H1 (cell line): ENCODE measurements around the gene SNX32. TPM values are rescaled to one million over a fixed set of nuclear protein-coding genes. Genes with fewer than 3 reads are reported as not detected.

Experiments used
- CTCF ChIA-PET: fragments of 300-600 bp; sonication (Branson Sonifier 250); formaldehyde crosslinking; loops from one replicate; lab custom pipeline; 2021; ENCODE audit not compliant: partially characterized antibody; lab: Charles Lee
- POLR2A ChIA-PET: fragments of 300-600 bp; sonication (Branson Sonifier 250); formaldehyde crosslinking; loops from one replicate; lab custom pipeline; 2021; ENCODE audit warnings: inconsistent platforms; ENCODE audit not compliant: partially characterized antibody; lab: Charles Lee
- DNase-seq, 2 experiments: peaks; one replicate each; pipeline versions ENCODE4 v3.0.0 to v3.0.0-alpha.2; 2010 to 2022; ENCODE audit warnings: low spot score in 2 of 2, low read depth in 1 of 2, mixed read lengths in 1 of 2
- FAIRE-seq: peaks from 2 replicates; lab custom pipeline; 2011; peaks lifted over from hg19 to GRCh38; lab: Jason Lieb, UNC
- H2AFZ ChIP-seq: 2 replicates; pipeline ENCODE4 v1.8.1; 2012; ENCODE audit warnings: low read length, inconsistent platforms
- H2AK5ac ChIP-seq: 2 replicates; pipeline ENCODE4 v1.6.1; 2013; ENCODE audit warnings: low read depth, low read length
- H2BK120ac ChIP-seq: replicated peaks from 2 replicates; pipeline ENCODE3; 2013; ENCODE audit warnings: low read depth, low read length, inconsistent platforms
- H2BK12ac ChIP-seq: 2 replicates; pipeline ENCODE4 v1.6.1; 2013; ENCODE audit warnings: low read depth, low read length
- H2BK15ac ChIP-seq: 2 replicates; pipeline ENCODE4 v1.6.1; 2013; ENCODE audit warnings: low read length
- H2BK20ac ChIP-seq: 2 replicates; pipeline ENCODE4 v1.6.1; 2013; ENCODE audit warnings: low read length
- H2BK5ac ChIP-seq: 2 replicates; pipeline ENCODE4 v1.6.1; 2013; ENCODE audit warnings: low read depth, low read length
- H3K14ac ChIP-seq: 2 replicates; pipeline ENCODE4 v1.6.1; 2013; ENCODE audit warnings: inconsistent platforms; ENCODE audit not compliant: insufficient read length
- H3K18ac ChIP-seq: 2 replicates; pipeline ENCODE4 v1.6.1; 2013; ENCODE audit warnings: low read length; ENCODE audit errors: extremely low read depth
- H3K23ac ChIP-seq: 2 replicates; pipeline ENCODE4 v1.6.1; 2013; ENCODE audit warnings: inconsistent platforms; ENCODE audit not compliant: insufficient read length
- H3K23me2 ChIP-seq: 2 replicates; pipeline ENCODE4 v1.6.1; 2013; ENCODE audit warnings: low read depth, low read length
- H3K27ac ChIP-seq: 2 replicates; pipeline ENCODE4 v1.6.1; 2011; ENCODE audit warnings: low read depth, low read length, inconsistent platforms
- H3K27me3 ChIP-seq, 4 experiments: replicated peaks in 1 of 4; 1 replicate in 1 of 4; 2 replicates in 3 of 4; pipeline versions ENCODE4 v1.6.1 to v1.8.1; 2011 to 2013; ENCODE audit warnings: low read length in 3 of 4, mild to moderate bottlenecking in 3 of 4, inconsistent platforms in 2 of 4, mixed read lengths in 2 of 4, moderate library complexity in 1 of 4; ENCODE audit not compliant: control insufficient read depth in 3 of 4, insufficient read depth in 3 of 4; ENCODE audit errors: extremely low read depth in 1 of 4
- H3K36me3 ChIP-seq, 4 experiments: 2 replicates each; pipeline versions ENCODE4 v1.6.1 to v1.8.1; 2011 to 2013; ENCODE audit warnings: mild to moderate bottlenecking in 4 of 4, low read length in 3 of 4, moderate library complexity in 2 of 4, control low read depth in 1 of 4, inconsistent platforms in 1 of 4; ENCODE audit not compliant: insufficient read depth in 4 of 4, control insufficient read depth in 2 of 4
- H3K4ac ChIP-seq: replicated peaks from 2 replicates; pipeline ENCODE3; 2013; ENCODE audit warnings: low read length, low read depth, mixed read lengths, inconsistent platforms; ENCODE audit not compliant: insufficient read length
- H3K4me1 ChIP-seq, 4 experiments: replicated peaks in 1 of 4; 1 replicate in 1 of 4; 2 replicates in 3 of 4; pipeline versions ENCODE4 v1.6.1 to v1.8.1; 2011 to 2013; ENCODE audit warnings: low read length in 3 of 4, inconsistent platforms in 2 of 4, mixed read lengths in 1 of 4; ENCODE audit not compliant: insufficient read depth in 4 of 4, control insufficient read depth in 3 of 4
- H3K4me2 ChIP-seq, 2 experiments: 2 replicates each; pipeline versions ENCODE4 v1.6.1 to v1.8.1; 2011 to 2013; ENCODE audit warnings: low read depth in 2 of 2, low read length in 2 of 2, control low read depth in 1 of 2, inconsistent platforms in 1 of 2, mild to moderate bottlenecking in 1 of 2; ENCODE audit not compliant: insufficient read depth in 1 of 2
- H3K4me3 ChIP-seq, 4 experiments: fragments of 200-600, 300-600 bp in 1 of 4; sonication (generic), shearing (Covaris generic), sonication (Bioruptor Twin) in 1 of 4; 2 replicates each; pipeline versions ENCODE4 v1.5.1 to v1.8.1; 2011 to 2016; ENCODE audit warnings: low read length in 4 of 4, low read depth in 3 of 4, control low read depth in 2 of 4, inconsistent platforms in 2 of 4, mild to moderate bottlenecking in 2 of 4, mixed read lengths in 1 of 4, moderate library complexity in 1 of 4; ENCODE audit not compliant: insufficient read depth in 2 of 4; ENCODE audit errors: extremely low read depth in 1 of 4
- H3K56ac ChIP-seq: replicated peaks from 2 replicates; pipeline ENCODE3; 2013; ENCODE audit warnings: low read depth, mild to moderate bottlenecking, mixed read lengths, low read length, inconsistent platforms; ENCODE audit not compliant: insufficient read length
- H3K79me1 ChIP-seq: 2 replicates; pipeline ENCODE4 v1.6.1; 2013; ENCODE audit warnings: low read depth, low read length, control low read depth
- H3K79me2 ChIP-seq, 2 experiments: 2 replicates each; pipeline versions ENCODE4 v1.6.1 to v1.8.1; 2012 to 2013; ENCODE audit warnings: low read length in 2 of 2, mild to moderate bottlenecking in 2 of 2, inconsistent platforms in 1 of 2; ENCODE audit not compliant: insufficient read depth in 2 of 2, control insufficient read depth in 1 of 2
- H3K9ac ChIP-seq, 4 experiments: replicated peaks in 1 of 4; 1 replicate in 1 of 4; 2 replicates in 3 of 4; pipeline versions ENCODE4 v1.6.1 to v1.8.1; 2011 to 2013; ENCODE audit warnings: low read depth in 3 of 4, low read length in 3 of 4, control low read depth in 2 of 4, mild to moderate bottlenecking in 2 of 4, moderate library complexity in 2 of 4, inconsistent platforms in 1 of 4; ENCODE audit errors: extremely low read depth in 1 of 4
- H3K9me3 ChIP-seq, 2 experiments: 2 replicates each; pipeline versions ENCODE4 v1.6.1 to v1.8.1; 2012 to 2013; ENCODE audit warnings: mild to moderate bottlenecking in 2 of 2, moderate library complexity in 2 of 2, control low read depth in 1 of 2, inconsistent platforms in 1 of 2, low read depth in 1 of 2, low read length in 1 of 2, mixed read lengths in 1 of 2; ENCODE audit not compliant: insufficient read depth in 2 of 2
- H4K20me1 ChIP-seq, 2 experiments: replicated peaks in 1 of 2; 2 replicates each; pipeline versions ENCODE3 to v1.8.1; 2011 to 2013; ENCODE audit warnings: inconsistent platforms in 2 of 2, low read length in 2 of 2, mild to moderate bottlenecking in 1 of 2; ENCODE audit not compliant: insufficient read depth in 2 of 2, control insufficient read depth in 1 of 2
- H4K5ac ChIP-seq: 2 replicates; pipeline ENCODE4 v1.6.1; 2013; ENCODE audit warnings: low read length, low read depth, mixed read lengths, inconsistent platforms; ENCODE audit not compliant: insufficient read length
- H4K8ac ChIP-seq: 2 replicates; pipeline ENCODE4 v1.8.0; 2013; ENCODE audit warnings: mild to moderate bottlenecking, moderate library complexity, low read length, inconsistent platforms; ENCODE audit not compliant: insufficient read depth; ENCODE audit errors: extremely low read depth
- H4K91ac ChIP-seq: replicated peaks from 2 replicates; pipeline ENCODE3; 2013; ENCODE audit warnings: low read length, mixed read lengths, inconsistent platforms; ENCODE audit not compliant: insufficient read length
- EP300 ChIP-seq, 2 experiments: IDR thresholded peaks; 1 replicate in 1 of 2; 2 replicates in 1 of 2; pipeline ENCODE4 v1.6.1; 2011 to 2012; ENCODE audit warnings: low read depth in 2 of 2, low read length in 2 of 2, mild to moderate bottlenecking in 2 of 2, borderline replicate concordance in 1 of 2, inconsistent platforms in 1 of 2, moderate library complexity in 1 of 2
- FOSL1 ChIP-seq: IDR thresholded peaks from 2 replicates; pipeline ENCODE4 v1.6.1; 2011; ENCODE audit warnings: mild to moderate bottlenecking, low read depth, low read length, moderate library complexity; ENCODE audit not compliant: insufficient read depth
- HDAC6 ChIP-seq: IDR thresholded peaks from one replicate; pipeline ENCODE4 v1.7.1; 2012; ENCODE audit warnings: low read depth, mild to moderate bottlenecking, inconsistent platforms, low read length, moderate library complexity
- JUND ChIP-seq: IDR thresholded peaks from 2 replicates; pipeline ENCODE4 v1.6.1; 2011; ENCODE audit warnings: mild to moderate bottlenecking, improper control_type of control experiment, low read length
- KDM1A ChIP-seq: fragments of 200-600, 300-600 bp; sonication (generic); IDR thresholded peaks from 2 replicates; pipeline ENCODE4 v1.7.1; 2016; ENCODE audit warnings: mild to moderate bottlenecking, low read length, borderline replicate concordance
- NRF1 ChIP-seq: IDR thresholded peaks from 2 replicates; pipeline ENCODE4 v1.6.1; 2011; ENCODE audit warnings: mild to moderate bottlenecking, low read depth, low read length, improper control_type of control experiment
- PHF8 ChIP-seq: fragments of 200-600 bp; sonication (generic); conservative IDR thresholded peaks from 2 replicates; pipeline ENCODE4 v1.7.1; 2012; ENCODE audit warnings: low read depth, mild to moderate bottlenecking, inconsistent platforms, low read length, moderate library complexity
- POLR2AphosphoS5 ChIP-seq: IDR thresholded peaks from 2 replicates; pipeline ENCODE4 v1.6.1; 2011; ENCODE audit warnings: low read depth, low read length
- SP1 ChIP-seq: IDR thresholded peaks from 2 replicates; pipeline ENCODE4 v1.6.1; 2011; ENCODE audit warnings: low read depth, low read length
- TAF7 ChIP-seq: optimal IDR thresholded peaks from 2 replicates; pipeline ENCODE3; 2011; ENCODE audit warnings: low read depth, mild to moderate bottlenecking, inconsistent platforms, low read length, moderate library complexity, borderline replicate concordance
- TEAD4 ChIP-seq: IDR thresholded peaks from 2 replicates; pipeline ENCODE4 v1.6.1; 2012; ENCODE audit warnings: low read depth, low read length, inconsistent platforms, mixed read lengths
- WGBS, 2 experiments: shearing (Covaris generic) in 1 of 2; methylation state at CpG; one replicate each; pipeline versions ENCODE4 v1.1.6 to v1.1.7; 2013 to 2015; ENCODE audit warnings: low lambda C conversion rate in 2 of 2, mixed read lengths in 2 of 2, inconsistent platforms in 1 of 2, low coverage in 1 of 2, missing lambda C conversion rate in 1 of 2; ENCODE audit not compliant: insufficient replicate concordance in 2 of 2, insufficient coverage in 1 of 2, insufficient read length in 1 of 2; ENCODE audit errors: extremely low coverage in 1 of 2, missing lambda C conversion rate in 1 of 2; 5-methylcytosine and 5-hydroxymethylcytosine counted together
- polyA plus RNA-seq, 7 experiments: library from polyadenylated mRNA; depleted of rRNA in 3 of 7; stranded (reverse) in 5 of 7; unstranded in 2 of 7; fragments of >200 nt in 5 of 7; fragments of 200-250 nt in 2 of 7; gene quantifications; 1 replicate in 5 of 7; 2 replicates in 1 of 7; 4 replicates in 1 of 7; pipeline versions ENCODE4 v1.2.1 to v1.2.3, GENCODE V29; 2011 to 2013; ENCODE audit warnings: missing spikeins in 2 of 7, mixed read lengths in 2 of 7
- total RNA-seq: library from RNA; stranded (reverse); fragmentation: NEBNext Ultra II Directional; extraction: Animal tissue kit (Norgen Biotek cat#: 25700); gene quantifications from 2 replicates; pipeline ENCODE4 v1.2.1, GENCODE V29; 2021

The SNX32 gene
- total and polyA plus RNA-seq, 2 of the 8 experiments (the other 6 are each of a cell fraction or from before 2014, with no cell fraction given) = 0.76 to 2.2 TPM

- Histone ChIP-seq H3K9ac (no peak overlapping the region), H4K91ac (no peak overlapping the region)
- FAIRE-seq = no peak
- TF ChIP-seq KDM1A (no peak), POLR2AphosphoS5 (no peak), PHF8 (no peak), TAF7 (no peak), JUND (no peak), TEAD4 (no peak), FOSL1 (no peak), SP1 (no peak), HDAC6 (no peak), EP300 (IDR thresholded peaks at IDR 0.05; ENCODE audit: borderline replicate concordance in 1 of 2, low read depth in 2 of 2, low read length in 2 of 2) (no peak), NRF1 (no peak)
Observed at GRCh38 chr11:65870706-65871681, 37.2 kb downstream of the SNX32 start.

More at GRCh38 chr11:65870706-65871681, 37.2 kb downstream of the SNX32 start:
- Histone ChIP-seq H3K79me2 (no peaks in the 10 kb centered on the region), H2BK20ac (no peak overlapping the region), H2AFZ (no peak overlapping the region), H3K23me2 (peaks cover 9% of the 10 kb centered on the region; the same call in 1 of the 2 replicates), H2AK5ac (peak overlapping the region; percentile 40; the same call in 1 of the 2 replicates), H3K79me1 (no peaks in the 10 kb centered on the region; the same call in 1 of the 2 replicates), H3K4me3 (no peak overlapping the region), H3K18ac (no peak overlapping the region), H3K4me1 (peaks cover 0 to 10% (median 3%) of the 10 kb centered on the region in 4 experiments; a peak in 5 of 7 replicates), H3K23ac (no peak overlapping the region), H3K36me3 (no peaks in the 10 kb centered on the region), H4K8ac (no peak overlapping the region), H3K9me3 (no peaks in the 10 kb centered on the region), H3K56ac (no peak overlapping the region), H3K14ac (no peak overlapping the region), H2BK120ac (no peak overlapping the region), H3K4me2 (no peak overlapping the region; a peak in 1 of 4 replicates), H3K4ac (no peak overlapping the region), H2BK15ac (no peak overlapping the region), H4K5ac (no peak overlapping the region), H2BK5ac (no peak overlapping the region), H4K20me1 (peaks cover 0 to 2% of the 10 kb centered on the region in 2 experiments), H3K27me3 (peaks cover 0 to 32% (median 15%) of the 10 kb centered on the region in 4 experiments; a peak in 4 of 7 replicates), H3K27ac (no peak overlapping the region), H2BK12ac (0 out of 2 replicates have a peak overlapping the region, but pooled peaks have one; percentile 27)
- CTCF ChIA-PET = interaction anchor here (0.6 to 8.9 kb wide), 16 partner anchors 8 to 189 kb away, joined by 3 to 210 read pairs (median 3); partner anchors contain the start of genes CCDC85B, CFL1, CTSW and FIBP
- 90% methylated on average over 24 of the region's 24 CpGs; no CpG with 5 or more reads in 1 of the 2 experiments for WGBS, 2 experiments
- POLR2A ChIA-PET = interaction anchor here (0.8 to 39.7 kb wide), 3 partner anchors 4 to 47 kb away, joined by 3 to 1071 read pairs (median 1071); partner anchors contain the start of genes CCDC85B, CFL1, CTSW and EFEMP2
- DNase-seq = no peak
